Breast epithelium (tissue), 3 donors: Measurements from ENCODE around the gene MACROD1.

ENCODE experiments used
- POLR2A ChIP-seq: fragments of 450-650 bp; IDR thresholded peaks from one replicate; pipeline ENCODE4 v1.6.1; 2016; ENCODE audit warnings: antibody characterized with exemption, mild to moderate bottlenecking, moderate library complexity
- POLR2AphosphoS5 ChIP-seq, 3 donors: sonication (generic); formaldehyde crosslinking; IDR thresholded peaks; one replicate each; pipeline ENCODE4 v1.6.1; 2017; ENCODE audit warnings: antibody characterized with exemption in 3 of 3
- TF ChIP-seq, protein P1 (sequence below), 3 donors: fragments of 450-650 bp; IDR thresholded peaks; one replicate each; pipeline ENCODE4 v1.5.1; 2016 to 2017; ENCODE audit warnings: antibody characterized with exemption in 3 of 3, mild to moderate bottlenecking in 3 of 3, moderate library complexity in 3 of 3

DNA sequence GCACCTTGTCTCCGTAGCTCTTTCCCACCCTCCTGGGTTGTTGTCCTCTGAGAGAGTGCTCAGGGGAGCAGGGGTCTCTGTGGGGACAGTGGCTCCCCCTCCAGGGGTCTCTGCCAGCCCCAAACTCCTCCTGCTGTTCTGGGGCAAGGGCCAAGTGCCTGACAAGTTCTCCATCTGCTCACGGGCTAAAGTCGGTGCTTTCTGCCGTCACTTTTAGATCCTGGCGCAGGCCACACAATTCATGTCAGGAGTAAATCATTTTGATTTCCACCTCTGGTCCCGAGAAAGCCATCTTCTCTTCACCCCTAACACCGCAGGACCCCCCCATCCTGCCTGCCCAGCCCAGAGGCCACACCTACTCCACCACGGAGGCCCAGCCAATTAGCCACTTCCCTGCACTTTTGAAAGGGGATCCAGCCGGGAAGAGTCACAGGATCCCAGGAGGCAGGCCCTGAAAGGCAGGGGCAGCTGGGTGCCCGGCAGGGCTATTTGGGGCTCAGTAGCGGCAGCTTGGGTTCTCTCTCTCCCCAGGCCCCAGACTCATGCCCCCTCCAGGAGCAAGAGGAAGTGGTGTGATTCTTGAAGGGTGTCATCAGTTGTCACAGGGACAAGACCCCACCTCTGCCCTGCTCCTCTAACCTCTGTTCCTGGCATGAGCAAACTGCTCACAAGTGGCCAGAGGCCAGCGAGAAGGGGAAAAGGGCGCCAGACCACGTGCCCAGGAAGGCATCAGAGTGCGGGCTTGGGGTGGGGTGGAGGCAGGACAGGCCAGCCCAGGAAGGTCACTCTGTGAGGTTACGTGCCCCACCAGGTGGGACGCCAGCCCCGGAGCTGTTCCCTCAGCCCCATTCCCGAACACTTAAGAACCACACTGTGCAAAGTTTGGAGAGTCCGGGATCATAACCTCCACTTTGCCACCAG, 1.3 kb downstream of the MACROD1 start:
- TF ChIP-seq, protein P1, sequence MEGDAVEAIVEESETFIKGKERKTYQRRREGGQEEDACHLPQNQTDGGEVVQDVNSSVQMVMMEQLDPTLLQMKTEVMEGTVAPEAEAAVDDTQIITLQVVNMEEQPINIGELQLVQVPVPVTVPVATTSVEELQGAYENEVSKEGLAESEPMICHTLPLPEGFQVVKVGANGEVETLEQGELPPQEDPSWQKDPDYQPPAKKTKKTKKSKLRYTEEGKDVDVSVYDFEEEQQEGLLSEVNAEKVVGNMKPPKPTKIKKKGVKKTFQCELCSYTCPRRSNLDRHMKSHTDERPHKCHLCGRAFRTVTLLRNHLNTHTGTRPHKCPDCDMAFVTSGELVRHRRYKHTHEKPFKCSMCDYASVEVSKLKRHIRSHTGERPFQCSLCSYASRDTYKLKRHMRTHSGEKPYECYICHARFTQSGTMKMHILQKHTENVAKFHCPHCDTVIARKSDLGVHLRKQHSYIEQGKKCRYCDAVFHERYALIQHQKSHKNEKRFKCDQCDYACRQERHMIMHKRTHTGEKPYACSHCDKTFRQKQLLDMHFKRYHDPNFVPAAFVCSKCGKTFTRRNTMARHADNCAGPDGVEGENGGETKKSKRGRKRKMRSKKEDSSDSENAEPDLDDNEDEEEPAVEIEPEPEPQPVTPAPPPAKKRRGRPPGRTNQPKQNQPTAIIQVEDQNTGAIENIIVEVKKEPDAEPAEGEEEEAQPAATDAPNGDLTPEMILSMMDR (IDR thresholded peaks at IDR 0.05): no peak
- TF ChIP-seq POLR2A (no peak), POLR2AphosphoS5 (IDR thresholded peaks at IDR 0.05) (no peak)
